AG10803 (cell line): ENCODE data around the gene FANCD2OS.

ENCODE experiments used
- DNase-seq: peaks from one replicate; pipeline ENCODE4 v3.0.0; 2010; ENCODE audit warnings: low read depth
- H3K4me3 ChIP-seq: 2 replicates; pipeline ENCODE4 v1.5.1; 2011; ENCODE audit warnings: mild to moderate bottlenecking, low read length, control low read depth
- TF ChIP-seq, protein P1 (sequence below): conservative IDR thresholded peaks from 2 replicates; pipeline ENCODE4 v1.5.1; 2011; ENCODE audit warnings: mild to moderate bottlenecking, low read length, control low read depth, inconsistent platforms

Gene FANCD2OS, protein sequence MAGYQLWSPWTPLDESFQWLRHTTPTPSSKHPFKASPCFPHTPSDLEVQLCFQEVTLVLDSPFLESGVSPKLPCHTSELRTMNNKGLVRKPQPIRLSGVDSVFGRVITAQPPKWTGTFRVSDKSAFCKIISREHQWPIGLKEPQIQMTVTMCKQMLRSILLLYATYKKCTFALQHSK

DNA sequence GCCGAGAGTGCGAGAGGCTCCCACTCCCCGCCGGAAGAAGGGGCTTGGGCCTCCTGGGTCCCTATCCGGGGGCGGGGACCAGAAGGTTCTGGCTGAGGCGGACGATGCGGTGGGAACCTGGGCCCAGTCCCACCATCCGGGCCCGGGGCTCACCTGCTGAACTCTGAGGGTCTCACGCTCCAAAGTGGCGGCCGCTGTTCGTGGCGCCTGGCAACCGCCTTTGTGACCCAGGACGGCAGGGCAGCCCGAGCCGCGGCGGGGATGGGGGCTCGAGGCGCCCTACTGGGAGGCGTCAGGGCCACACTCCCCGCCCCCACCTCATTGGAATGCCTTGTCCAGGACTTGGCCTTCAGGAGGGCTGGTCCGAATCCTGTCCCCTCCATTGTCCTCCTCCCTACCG lies at the start of gene FANCD2OS:
TSS of gene FANCD2OS (minus strand) at position 165 of the 400 bp plus-strand sequence. CDS start 3,481 bp downstream, outside the sequence.
- TF ChIP-seq, protein P1, sequence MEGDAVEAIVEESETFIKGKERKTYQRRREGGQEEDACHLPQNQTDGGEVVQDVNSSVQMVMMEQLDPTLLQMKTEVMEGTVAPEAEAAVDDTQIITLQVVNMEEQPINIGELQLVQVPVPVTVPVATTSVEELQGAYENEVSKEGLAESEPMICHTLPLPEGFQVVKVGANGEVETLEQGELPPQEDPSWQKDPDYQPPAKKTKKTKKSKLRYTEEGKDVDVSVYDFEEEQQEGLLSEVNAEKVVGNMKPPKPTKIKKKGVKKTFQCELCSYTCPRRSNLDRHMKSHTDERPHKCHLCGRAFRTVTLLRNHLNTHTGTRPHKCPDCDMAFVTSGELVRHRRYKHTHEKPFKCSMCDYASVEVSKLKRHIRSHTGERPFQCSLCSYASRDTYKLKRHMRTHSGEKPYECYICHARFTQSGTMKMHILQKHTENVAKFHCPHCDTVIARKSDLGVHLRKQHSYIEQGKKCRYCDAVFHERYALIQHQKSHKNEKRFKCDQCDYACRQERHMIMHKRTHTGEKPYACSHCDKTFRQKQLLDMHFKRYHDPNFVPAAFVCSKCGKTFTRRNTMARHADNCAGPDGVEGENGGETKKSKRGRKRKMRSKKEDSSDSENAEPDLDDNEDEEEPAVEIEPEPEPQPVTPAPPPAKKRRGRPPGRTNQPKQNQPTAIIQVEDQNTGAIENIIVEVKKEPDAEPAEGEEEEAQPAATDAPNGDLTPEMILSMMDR: no peak
- no peak for DNase-seq
- no peak within 1 kb of the TSS for H3K4me3 ChIP-seq

DNA sequence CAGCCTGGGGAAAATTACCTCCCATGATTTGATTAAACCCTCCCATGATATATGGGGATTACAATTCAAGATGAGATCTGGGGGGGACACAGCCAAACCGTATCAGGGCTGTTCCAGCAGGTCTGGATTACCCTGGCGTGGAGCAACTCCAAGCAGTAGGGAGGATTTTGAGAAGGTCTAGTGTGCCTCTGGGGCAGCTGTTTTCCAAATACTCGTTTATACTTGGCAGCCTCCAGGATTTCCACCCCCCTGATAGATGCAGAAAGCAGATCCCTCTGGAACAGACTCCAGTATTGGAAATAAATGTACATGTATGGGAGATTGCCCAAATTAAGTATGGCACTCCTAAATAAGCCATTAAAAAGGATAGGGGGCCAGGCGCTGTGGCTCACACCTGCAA lies 49.0 kb upstream of the FANCD2OS start:
- DNase-seq: no peak
- H3K4me3 ChIP-seq: no peak overlapping the region
- TF ChIP-seq, protein P1: no peak

DNA sequence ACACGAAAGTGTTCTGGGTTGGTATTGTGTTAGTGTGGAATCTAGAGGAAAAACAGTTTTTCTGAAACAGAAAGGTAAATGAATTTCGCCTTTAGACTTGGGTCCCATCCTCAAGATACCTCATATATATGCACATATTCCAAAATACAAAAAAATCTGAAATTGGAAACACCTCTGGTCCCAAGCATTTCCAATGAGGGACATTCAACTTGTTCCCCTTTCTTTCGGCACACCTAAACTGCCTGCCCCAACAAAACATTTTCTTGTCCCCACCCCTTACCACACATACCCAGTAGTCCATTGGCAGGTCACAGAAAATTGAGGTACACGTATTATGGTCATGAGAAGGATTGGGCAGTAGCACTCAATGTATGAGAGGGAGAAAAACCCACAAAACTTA lies 47.6 kb upstream of the FANCD2OS start:
- DNase-seq: no peak
- no peak overlapping the region for H3K4me3 ChIP-seq
- TF ChIP-seq, protein P1: no peak

DNA sequence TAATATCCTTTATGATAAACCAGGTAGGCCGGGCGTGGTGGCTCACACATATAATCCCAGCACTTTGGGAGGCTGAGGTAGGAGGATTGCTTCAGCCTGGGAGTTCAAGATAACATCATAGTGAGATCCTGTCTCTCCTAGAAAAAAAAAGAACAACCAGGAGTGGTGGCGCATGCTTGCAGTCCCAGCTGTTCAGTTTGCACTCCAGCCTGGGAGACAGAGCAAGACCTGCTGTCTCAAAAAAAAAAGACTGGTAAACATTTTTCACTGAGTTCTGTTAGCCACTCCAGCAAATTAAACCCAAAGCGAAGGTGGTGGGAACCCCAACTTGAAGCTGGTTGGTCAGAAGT lies 47.0 kb upstream of the FANCD2OS start:
- DNase-seq: no peak
- TF ChIP-seq, protein P1: no peak

DNA sequence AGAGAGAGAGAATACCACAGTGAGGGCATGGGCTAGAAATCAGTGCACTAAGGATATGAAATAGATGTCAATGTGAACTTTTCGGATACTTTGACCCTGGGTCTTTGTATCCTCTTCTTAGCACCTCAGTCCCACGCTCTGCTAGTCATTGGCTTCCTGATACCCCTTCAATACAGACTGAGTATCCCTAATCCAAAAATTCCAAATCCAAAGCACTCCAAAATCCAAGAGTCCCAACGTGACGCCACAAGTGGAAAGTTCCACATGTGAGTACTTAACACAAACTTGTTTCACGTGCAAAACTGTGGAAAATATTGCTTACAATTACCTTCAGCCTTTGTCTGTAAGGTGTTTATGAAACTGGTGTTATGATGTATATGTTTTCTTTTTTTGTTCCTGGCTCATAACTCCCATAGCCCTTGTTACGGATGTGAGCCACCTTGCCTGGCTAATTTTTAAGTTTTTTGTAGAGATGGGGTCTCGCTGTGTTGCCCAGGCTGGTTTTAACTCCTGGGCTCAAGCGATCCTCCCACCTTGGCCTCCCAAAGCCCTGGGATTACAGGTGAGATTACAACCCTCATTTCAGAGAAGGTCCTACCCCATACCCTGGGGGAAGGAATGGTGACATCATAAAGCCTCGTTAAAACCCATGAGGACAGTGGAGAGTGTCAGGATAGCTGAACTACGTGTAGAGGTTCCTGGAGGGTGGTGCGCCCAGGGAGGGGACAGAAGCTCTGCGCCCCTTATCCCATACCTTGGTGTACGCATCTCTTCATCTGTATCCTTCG lies 46.5 kb upstream of the FANCD2OS start:
- no peak for DNase-seq
- TF ChIP-seq, protein P1: no peak
- H3K4me3 ChIP-seq: no peak overlapping the region

More for the DNA sequence above, 47.0 kb upstream of the FANCD2OS start:
- H3K4me3 ChIP-seq: no peak overlapping the region

DNA sequence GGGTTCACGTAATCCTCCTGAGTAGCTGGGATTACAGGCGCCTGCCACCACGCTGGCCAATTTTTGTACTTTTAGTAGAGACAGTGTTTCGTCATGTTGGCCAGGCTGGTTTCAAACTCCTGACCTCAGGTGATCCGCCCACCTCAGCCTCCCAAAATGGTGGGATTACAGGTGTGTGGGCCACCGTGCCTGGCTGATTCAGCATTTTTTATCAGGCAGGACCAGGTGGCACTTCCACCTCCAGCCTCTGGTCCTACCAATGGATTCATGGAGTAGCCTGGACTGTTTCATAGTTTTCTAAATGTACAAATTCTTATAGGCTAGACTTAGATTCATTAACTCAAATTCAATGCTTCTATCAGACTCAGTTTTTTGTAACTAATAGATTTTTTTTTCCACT lies 42.9 kb upstream of the FANCD2OS start:
- no peak overlapping the region for H3K4me3 ChIP-seq
- DNase-seq: no peak
- TF ChIP-seq, protein P1: no peak

DNA sequence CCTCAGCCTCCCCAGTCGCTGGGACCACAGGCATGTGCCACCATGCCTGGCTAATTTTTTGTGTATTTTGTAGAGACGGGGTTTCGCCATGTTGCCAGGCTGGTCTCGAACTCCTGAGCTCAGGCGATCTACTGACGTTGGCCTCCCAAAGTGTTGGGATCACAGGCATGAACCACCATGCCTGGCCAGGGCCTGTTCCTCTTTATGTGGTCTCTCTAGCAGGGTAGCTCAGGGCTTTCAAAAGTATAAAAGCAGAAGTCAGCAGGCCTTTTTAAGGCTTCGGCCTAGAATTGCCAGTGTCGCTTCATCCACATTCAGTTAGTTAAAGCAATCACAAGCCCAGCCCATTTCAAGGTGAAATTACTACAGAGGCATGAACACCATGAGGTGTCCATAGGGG lies 41.2 kb upstream of the FANCD2OS start:
- TF ChIP-seq, protein P1: no peak
- H3K4me3 ChIP-seq: no peak overlapping the region
- DNase-seq: no peak
